Measurements from ENCODE around the gene MDFI.

The MDFI gene

GRCh38 chr6:41646026-41646795 lies 7.9 kb downstream of the MDFI start:
- in situ Hi-C loops (cut with MboI; ENCODE audit: low sequenced_read_pairs, unreplicated experiment), result no loop called here
- DNase-seq (ENCODE audit: low spot score), result no peak
- TF ChIP-seq, protein P1, sequence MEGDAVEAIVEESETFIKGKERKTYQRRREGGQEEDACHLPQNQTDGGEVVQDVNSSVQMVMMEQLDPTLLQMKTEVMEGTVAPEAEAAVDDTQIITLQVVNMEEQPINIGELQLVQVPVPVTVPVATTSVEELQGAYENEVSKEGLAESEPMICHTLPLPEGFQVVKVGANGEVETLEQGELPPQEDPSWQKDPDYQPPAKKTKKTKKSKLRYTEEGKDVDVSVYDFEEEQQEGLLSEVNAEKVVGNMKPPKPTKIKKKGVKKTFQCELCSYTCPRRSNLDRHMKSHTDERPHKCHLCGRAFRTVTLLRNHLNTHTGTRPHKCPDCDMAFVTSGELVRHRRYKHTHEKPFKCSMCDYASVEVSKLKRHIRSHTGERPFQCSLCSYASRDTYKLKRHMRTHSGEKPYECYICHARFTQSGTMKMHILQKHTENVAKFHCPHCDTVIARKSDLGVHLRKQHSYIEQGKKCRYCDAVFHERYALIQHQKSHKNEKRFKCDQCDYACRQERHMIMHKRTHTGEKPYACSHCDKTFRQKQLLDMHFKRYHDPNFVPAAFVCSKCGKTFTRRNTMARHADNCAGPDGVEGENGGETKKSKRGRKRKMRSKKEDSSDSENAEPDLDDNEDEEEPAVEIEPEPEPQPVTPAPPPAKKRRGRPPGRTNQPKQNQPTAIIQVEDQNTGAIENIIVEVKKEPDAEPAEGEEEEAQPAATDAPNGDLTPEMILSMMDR (IDR thresholded peaks at IDR 0.05; ENCODE audit: borderline replicate concordance, control extremely low read depth, extremely low read depth, insufficient read depth, missing control alignments), result no peak

DNA sequence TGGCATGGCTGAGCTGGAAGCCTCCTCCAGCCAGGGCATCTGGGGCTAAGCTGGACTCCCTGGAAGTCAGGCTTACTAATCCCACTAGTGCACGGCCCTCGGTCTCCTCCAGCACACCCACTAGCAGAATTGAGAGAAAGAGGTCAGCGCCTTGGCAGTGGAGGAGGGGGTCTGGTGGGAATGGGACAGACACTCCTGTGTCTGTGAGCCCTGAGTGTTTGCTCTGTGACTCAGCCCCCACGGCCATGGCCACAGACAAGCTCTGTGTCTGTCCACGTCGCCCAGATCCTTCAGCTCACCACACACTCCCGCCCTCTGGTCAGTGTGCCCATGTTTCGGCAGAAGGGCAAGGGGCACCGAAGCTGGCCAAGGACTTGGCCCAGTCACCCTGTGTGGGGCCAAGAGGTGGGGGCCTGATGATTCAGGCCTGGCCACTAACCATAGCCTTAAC lies 8.8 kb downstream of the MDFI start:
- in situ Hi-C loops (cut with MboI; ENCODE audit: low sequenced_read_pairs, unreplicated experiment), result no loop called here
- no peak for DNase-seq (ENCODE audit: low spot score)
- TF ChIP-seq, protein P1 (IDR thresholded peaks at IDR 0.05; ENCODE audit: borderline replicate concordance, control extremely low read depth, extremely low read depth, insufficient read depth, missing control alignments), result no peak

GRCh38 chr6:41648070-41648585 lies 9.9 kb downstream of the MDFI start:
- DNase-seq (ENCODE audit: low spot score), result no peak
- in situ Hi-C loops (cut with MboI; ENCODE audit: low sequenced_read_pairs, unreplicated experiment), result no loop called here

DNA sequence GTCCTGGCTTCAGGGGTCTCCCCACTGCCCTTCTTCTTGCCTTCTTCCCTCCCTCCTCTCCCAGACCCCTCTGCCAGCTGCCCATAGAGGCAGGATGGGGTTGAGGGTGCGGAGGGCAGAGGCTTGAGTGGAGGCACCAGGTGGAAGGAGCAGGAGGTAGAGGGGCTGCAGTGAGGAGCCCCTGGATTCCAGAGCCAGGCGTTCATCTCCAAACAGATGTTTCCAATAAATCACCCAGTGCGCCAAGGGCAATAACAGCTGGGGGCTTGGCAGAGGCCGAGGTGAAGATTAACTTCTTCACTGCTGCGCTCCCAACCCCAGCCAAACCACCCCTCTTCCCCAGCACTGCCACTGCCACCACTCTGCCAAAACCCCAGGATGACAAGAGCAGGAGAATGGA lies 10.7 kb downstream of the MDFI start:
- TF ChIP-seq, protein P1 (IDR thresholded peaks at IDR 0.05; ENCODE audit: borderline replicate concordance, control extremely low read depth, extremely low read depth, insufficient read depth, missing control alignments), result no peak
- in situ Hi-C loops (cut with MboI; ENCODE audit: low sequenced_read_pairs, unreplicated experiment), result no loop called here
- DNase-seq (ENCODE audit: low spot score), result no peak

More at GRCh38 chr6:41648070-41648585, 9.9 kb downstream of the MDFI start:
- TF ChIP-seq, protein P1 (IDR thresholded peaks at IDR 0.05; ENCODE audit: borderline replicate concordance, control extremely low read depth, extremely low read depth, insufficient read depth, missing control alignments), result no peak

DNA sequence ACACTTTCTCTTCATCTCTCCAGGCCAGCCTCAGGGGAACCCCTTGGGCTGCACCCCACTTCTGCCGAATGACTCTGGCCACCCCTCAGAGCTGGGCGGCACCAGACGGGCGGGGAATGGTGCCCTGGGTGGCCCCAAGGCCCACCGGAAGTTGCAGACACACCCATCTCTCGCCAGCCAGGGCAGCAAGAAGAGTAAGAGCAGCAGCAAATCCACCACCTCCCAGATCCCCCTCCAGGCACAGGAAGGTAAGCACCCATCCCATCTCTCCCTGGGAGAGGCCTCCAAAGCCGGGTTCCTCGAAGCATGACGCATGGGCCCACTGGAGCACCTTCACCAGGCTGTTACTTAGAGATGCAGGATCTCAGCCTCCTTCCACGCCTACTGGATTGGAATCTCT lies 11.3 kb downstream of the MDFI start:
- DNase-seq (ENCODE audit: low spot score), result no peak
- TF ChIP-seq, protein P1 (IDR thresholded peaks at IDR 0.05; ENCODE audit: borderline replicate concordance, control extremely low read depth, extremely low read depth, insufficient read depth, missing control alignments), result no peak
- in situ Hi-C loops (cut with MboI; ENCODE audit: low sequenced_read_pairs, unreplicated experiment), result no loop called here

- TF ChIP-seq, protein P1 (IDR thresholded peaks at IDR 0.05; ENCODE audit: borderline replicate concordance, control extremely low read depth, extremely low read depth, insufficient read depth, missing control alignments), result no peak
These were observed 11.9 kb downstream of the MDFI start for GRCh38 chr6:41650120-41650519.

More at GRCh38 chr6:41650120-41650519, 11.9 kb downstream of the MDFI start:
- no peak for DNase-seq (ENCODE audit: low spot score)
- in situ Hi-C loops (cut with MboI; ENCODE audit: low sequenced_read_pairs, unreplicated experiment), result no loop called here
